Astrocyte (in vitro differentiated cells and primary cell): ENCODE measurements around the gene CRY2.

Experiments used
- EZH2 ChIP-seq: IDR thresholded peaks from 2 replicates; pipeline ENCODE4 v1.6.1; 2012; ENCODE audit warnings: mild to moderate bottlenecking, low read length, inconsistent platforms; ENCODE audit not compliant: insufficient read depth
- TF ChIP-seq, protein P1 (sequence below): IDR thresholded peaks from 2 replicates; pipeline ENCODE4 v1.5.1; 2011; ENCODE audit warnings: low read depth, mild to moderate bottlenecking, inconsistent platforms, low read length, moderate library complexity; ENCODE audit not compliant: insufficient read depth

DNA sequence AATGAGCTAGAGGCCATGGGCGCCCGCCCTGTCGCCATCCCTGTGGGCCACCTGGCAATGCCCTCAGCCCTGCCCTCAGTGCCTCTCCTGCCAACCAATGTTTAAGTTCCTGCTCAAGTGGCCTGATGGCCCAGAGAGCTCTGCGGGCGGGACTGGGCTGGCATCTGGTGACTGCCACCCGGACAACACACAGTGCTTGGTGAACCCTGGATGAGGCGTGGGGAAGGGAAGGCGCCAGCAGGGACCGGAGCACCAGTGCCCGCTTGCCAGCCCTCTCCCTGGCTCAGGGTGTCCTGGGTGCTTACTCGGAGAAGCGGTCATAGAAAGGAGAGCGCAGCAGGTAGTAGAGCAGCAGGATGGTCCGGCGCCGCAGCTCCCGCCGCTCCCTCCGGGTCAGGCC lies 66.2 kb downstream of the CRY2 start:
- TF ChIP-seq, protein P1, sequence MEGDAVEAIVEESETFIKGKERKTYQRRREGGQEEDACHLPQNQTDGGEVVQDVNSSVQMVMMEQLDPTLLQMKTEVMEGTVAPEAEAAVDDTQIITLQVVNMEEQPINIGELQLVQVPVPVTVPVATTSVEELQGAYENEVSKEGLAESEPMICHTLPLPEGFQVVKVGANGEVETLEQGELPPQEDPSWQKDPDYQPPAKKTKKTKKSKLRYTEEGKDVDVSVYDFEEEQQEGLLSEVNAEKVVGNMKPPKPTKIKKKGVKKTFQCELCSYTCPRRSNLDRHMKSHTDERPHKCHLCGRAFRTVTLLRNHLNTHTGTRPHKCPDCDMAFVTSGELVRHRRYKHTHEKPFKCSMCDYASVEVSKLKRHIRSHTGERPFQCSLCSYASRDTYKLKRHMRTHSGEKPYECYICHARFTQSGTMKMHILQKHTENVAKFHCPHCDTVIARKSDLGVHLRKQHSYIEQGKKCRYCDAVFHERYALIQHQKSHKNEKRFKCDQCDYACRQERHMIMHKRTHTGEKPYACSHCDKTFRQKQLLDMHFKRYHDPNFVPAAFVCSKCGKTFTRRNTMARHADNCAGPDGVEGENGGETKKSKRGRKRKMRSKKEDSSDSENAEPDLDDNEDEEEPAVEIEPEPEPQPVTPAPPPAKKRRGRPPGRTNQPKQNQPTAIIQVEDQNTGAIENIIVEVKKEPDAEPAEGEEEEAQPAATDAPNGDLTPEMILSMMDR: no peak
- TF ChIP-seq EZH2: no peak
